HTERT RPE-1 (cell line): Measurements from ENCODE around the gene MLLT1.

ENCODE experiments used
- in situ Hi-C: fragments of 300-500 bp; cut with MboI; formaldehyde crosslinking; loops from 4 replicates; pipeline ENCODE4 v1.14.3; 2020; ENCODE audit warnings: low sequenced_read_pairs

Gene MLLT1

DNA sequence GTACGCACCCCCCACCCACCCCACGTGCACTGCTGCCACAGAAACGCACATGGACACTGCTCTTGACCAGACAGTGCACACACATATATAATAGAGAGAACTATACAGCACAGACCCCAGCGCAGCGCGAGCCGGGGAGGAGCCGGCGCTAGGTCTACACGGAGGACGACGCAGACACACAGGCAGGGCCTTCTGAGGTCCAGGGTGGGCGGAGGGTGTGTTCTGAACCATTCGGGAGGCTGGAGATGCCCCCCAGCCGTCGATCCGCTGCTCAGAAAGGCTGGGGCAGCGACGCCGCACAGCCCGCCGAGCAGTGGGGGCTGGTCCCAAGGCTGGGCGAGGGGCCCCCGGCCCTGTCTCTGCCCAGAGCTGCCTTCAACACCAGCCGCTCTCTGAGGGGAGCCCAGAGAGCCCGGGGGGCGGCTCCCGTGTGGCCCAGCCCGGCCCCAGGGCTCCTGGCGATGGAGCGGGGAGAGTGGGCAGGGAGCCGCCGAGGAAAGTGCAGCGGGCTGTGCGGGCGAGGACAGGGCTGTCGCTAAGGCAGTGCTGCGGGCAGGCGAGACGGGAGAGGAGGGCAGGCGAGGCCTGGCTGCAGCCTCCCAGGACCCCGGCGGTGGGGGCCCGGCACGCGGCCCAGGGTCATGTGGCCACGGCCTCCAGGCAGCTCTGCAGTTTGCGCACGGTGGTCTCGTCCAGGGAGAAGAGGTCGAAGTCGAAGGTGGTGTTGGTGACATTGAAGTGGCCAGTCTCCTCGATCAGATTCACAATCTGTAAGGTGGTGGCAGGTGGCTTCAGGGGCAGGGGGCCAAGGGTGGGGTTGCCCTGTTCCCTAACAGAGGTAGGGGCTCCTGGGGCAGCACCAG is 67.1 kb downstream of the MLLT1 start:
- in situ Hi-C loops = no loop called here

DNA sequence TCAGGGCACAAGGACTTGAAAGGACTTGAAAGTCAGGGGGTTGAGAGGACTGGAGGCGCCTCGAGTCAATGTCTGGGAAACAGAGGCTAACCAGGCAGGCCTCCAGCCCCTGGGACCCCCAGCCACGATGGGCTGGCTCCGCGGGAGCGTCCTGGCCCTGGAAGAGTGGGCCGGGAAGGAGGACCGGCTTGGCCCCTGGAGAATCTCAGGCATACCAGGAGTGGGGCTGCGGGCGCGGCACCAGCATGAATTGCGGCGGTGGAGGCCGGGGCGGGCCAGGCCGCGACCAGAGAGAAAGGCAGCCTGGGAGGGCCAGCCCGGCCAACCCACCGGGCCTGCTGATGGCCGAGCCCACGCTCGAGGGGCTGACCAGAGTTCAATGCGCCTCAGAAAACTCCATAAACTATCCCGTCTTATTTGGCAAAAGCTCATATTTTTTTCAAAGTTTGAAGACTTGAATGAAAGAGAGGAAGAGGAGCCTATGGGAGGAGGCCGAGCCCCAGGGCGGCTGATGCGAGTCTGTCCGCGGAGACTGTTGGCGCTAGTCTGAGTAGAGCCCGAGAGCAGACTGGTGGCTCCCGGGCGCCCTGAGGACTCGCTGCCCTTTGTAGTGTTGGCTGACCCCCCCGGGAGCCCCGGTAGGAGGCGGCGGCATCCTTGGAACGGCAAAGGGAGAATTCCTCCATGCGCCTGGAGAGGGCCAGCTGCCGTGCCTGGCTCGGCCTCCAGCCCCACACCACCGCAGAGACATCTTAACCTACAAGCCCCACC is 68.0 kb downstream of the MLLT1 start:
- in situ Hi-C loops = no loop called here

DNA sequence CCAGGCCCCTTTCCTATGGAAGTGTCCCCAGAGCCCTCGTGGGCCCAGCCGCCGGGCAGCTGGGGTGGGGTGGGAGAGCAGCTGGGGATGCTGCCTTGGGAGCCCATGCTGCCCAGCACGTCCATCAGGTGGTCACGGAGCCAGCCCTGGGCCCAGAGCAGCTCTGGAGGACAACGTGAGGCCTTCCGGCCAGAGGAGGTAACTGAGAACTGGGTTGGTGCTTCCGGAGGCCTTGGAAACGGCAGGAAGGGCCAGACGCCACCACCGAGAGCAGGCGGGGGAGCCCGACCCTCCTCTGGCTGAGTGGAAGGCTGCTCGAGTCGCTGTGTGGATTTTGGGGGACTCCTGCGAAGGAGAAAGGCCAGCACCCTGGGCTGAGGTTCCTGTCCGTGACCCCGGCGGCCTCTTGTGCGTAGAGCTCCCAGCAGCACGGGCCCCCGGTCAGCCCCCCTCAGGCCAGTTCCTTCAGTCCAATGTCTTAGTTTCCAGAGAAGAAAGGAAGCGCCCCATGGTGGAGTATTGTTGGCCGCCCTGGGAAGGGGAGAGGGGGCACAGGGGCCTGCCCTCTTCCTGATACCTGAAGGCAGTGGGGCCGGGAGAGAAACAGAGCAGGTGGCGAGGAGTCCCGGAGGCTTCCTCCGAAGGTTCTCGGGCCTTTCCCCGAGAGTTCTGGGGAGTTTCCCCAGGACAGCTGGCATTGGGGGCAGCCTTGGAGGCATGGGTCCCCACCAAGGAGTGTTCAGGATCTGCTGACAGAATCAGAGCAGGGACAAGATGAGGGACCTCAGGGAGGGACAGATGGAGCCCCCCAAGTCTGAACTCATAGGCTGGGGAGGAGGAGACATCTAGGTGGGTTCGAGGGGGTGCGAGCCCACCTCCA is 68.8 kb downstream of the MLLT1 start:
- in situ Hi-C loops = no loop called here

DNA sequence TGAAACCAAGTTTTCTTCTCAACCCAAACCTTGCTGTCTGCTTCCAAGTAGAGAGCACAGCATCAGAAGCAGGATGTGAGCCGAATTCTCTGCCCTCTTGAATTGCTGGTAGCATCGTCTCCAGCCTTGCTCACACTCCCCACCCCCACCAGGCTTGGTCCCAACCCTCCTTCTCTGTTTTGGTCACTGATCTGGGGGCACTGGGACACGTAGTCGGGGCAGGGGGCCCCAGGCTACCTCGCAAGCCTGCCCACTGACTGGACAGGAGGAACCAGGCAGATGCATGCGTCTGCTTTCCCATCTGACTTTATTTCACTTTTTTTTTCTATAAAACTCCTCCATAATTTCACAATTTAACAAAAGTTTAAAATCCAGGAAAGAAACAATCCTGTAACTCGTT is 69.7 kb downstream of the MLLT1 start:
- in situ Hi-C loops = no loop called here

DNA sequence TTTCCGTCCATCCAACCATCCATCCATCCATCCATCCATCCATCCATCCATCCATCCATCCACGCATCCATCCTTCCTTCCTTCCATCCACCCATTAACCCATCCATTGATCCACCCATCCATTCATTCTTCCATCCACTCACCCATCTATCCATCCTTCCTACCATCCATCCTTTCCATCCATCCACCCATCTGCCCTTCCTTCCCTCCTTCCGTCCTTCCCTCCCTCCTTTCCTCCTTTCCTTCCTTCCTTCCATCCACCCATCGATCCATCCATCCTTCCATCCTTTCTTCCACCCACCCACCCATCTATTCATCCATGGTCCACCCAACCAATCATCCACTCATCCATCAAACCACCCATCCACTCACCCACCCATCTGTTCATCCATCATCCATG is 70.1 kb downstream of the MLLT1 start:
- in situ Hi-C loops = no loop called here

DNA sequence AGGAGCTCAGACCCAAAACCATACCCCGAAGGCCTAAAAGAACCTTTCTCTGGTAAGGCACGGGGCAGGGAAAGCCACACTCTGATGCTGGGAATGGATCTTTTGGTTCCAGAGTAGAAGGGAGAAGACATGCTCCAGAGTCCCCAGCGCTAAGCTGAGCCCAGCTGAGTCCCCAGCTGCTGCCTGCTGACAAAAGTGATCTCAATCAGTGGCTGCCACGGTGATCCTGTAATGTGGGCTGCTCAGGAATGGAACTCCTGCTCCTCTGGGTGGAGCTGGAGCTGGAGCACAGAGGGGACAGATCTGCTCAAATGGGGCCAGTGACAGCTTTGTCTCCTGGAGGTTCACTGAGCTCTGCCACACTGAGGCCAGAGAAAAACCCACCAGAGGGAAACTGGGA is 70.5 kb downstream of the MLLT1 start:
- in situ Hi-C loops = no loop called here

DNA sequence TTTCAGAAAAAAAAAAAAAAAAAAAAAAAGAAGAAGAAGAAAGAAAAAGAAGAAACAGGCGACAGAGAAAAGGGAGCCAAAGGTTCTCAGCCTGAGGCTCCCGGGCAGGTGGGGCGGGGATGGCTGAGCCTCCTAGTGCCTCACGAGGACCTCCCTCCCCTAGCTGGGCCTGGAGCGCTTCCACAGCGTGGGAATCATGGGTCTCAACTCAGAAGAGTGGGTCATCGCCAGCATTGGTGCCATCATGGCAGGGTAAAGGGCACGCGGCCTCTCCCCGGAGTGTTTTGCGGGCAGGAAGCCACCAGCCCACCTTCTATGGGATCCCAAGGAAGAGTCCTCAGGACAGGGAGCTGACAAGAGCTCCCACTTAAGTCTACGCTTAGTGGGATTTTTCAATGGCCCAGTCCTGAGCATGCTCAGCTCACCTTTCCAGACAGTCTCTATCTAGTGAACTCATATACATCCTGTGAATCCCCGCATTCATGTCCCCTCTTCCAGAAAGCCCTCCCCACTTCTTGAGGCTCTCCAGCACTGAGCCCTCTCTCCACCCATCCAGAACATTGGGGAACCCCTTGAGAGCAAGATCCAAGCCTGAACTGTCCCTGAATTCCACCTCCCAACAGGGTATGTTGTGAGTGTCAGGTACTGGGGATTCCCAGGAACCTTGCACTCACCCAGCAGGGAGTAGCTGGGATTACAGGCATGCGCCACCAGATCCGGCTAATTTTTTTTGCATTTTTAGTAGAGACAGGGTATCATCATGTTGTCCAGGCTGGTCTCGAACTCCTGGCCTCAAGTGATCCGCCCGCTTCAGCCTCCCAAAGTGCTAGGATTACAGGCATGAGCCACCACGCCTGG is 74.7 kb downstream of the MLLT1 start:
- in situ Hi-C loops = no loop called here

DNA sequence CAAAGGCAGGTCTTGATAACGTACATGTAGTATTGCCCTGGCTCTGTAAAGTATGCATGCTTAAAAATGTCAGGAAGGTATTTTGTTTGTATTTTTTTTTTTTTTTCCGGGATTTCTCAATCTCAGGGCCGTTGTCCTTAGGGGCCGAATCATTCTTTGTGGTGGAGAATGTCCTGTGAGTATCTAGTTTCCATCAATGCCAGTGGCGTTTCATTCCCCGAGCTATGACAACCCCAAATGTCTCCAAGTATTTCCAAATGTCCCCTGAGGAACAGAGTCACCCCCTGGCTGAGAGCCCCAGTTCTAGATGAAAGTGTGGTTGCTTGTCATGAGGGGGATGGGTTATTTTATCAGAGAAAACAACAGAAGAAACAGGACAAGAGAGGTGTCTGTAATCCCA is 75.6 kb downstream of the MLLT1 start:
- in situ Hi-C loops = no loop called here

DNA sequence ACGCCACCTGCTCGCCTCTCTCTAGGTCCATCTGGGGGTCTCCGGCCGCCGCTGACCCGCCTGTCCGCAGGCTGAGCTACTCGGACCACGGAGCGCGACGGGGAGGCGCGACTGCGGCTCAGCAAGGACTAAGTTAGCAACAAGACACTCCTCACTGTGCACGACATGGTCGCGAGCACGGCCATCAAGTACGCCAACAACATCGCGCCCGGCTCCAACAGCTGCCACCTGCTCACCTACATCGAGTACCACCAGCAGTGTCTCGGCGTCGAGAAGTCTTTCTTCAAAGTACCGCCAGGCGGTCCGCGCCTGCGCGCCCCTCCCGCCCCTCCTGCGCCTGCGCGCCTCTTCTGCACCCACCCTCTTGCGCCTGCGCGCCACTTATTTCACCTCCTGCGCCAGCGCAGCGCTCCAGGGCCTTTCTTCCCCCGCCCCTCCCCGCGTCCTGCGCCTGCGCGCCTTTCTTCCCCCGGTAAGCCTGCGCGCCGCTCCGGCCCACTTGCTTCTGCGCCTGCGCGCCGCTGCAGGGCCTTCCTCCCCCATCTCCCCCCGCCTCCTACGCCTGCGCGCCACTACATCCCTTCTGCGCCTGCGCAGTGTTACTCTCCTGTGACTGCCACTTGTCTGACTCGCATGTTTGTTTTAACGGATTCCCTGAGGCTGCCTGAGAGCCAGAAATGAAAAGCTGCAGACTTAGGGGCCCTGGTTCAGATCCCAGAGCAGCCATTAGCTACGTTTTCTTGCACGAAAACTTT is 80.4 kb downstream of the MLLT1 start:
- in situ Hi-C loops = no loop called here

DNA sequence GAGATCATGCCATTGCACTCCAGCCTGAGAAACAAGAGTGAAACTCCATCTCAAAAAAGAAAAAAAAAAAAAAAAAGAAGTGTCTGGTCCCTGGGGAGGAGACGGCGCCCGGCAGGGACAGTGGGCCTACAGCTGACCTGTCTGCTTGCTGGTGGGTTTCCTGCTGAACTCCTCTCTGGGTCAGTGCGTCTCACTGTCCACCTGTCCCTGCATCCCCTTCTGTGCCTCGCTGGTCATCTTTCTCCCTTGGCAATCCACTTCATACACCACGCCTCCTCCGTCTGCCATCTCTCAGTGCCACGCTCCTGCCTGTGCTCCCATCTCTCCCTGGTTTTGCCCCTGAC is 80.9 kb downstream of the MLLT1 start:
- in situ Hi-C loops = no loop called here

DNA sequence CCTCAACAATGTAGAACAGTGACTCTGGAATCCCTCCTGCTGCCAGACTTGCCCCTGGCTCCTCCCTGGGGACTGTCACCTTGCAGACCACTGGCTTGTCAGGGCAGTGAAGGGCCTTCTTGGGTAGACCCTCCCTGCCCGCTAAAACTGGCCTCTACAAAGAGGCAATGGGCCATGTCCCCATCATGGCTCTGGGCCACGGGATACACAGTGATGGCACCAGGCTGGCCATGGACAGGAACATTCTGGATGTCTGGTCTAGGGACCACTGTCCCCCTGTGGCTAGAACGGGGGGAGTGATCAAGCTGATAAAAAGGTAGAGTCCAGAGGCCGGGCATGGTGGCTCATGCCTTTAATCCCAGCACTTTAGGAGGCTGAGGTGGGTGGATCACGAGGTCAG is 83.4 kb downstream of the MLLT1 start:
- in situ Hi-C loops = no loop called here

DNA sequence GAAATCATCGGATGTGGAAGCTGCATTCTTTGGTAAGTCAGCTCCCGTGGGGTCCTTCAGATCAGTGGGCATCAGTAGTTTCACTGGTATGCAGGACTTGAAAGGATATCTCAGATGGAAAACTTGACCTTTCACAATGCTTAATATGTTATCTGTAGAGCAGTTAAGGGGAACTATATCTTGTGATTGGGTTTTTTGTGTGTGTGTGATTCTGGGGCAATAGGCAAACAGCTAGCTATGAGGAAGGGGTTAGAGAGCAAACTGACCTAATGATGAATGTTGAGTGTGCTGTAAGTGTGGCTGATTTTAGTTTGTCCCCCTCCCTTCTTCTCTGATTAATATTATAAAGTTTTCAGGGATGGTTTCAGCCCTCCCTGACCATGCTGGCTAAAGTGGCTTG is 91.0 kb downstream of the MLLT1 start:
- in situ Hi-C loops = no loop called here

DNA sequence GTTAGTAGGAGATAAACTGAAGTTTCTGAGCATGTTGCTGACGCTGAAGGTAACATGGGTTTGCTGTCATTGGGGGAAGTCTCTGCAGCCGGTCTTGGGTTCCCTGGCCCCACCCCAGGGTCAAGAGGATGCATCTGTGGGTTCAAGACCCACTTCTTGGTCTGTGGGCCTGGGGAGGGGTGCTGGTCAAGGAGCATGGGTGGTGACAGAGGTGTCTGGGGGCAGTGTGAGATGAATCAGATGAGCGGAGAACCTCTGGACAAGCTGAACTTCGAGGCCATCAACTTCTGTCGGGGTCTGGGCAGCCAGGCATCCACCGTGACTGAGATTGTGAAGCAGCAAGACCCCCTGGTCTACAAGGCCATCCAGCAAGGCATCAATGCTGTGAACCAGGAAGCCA is 92.4 kb downstream of the MLLT1 start:
- in situ Hi-C loops = no loop called here

DNA sequence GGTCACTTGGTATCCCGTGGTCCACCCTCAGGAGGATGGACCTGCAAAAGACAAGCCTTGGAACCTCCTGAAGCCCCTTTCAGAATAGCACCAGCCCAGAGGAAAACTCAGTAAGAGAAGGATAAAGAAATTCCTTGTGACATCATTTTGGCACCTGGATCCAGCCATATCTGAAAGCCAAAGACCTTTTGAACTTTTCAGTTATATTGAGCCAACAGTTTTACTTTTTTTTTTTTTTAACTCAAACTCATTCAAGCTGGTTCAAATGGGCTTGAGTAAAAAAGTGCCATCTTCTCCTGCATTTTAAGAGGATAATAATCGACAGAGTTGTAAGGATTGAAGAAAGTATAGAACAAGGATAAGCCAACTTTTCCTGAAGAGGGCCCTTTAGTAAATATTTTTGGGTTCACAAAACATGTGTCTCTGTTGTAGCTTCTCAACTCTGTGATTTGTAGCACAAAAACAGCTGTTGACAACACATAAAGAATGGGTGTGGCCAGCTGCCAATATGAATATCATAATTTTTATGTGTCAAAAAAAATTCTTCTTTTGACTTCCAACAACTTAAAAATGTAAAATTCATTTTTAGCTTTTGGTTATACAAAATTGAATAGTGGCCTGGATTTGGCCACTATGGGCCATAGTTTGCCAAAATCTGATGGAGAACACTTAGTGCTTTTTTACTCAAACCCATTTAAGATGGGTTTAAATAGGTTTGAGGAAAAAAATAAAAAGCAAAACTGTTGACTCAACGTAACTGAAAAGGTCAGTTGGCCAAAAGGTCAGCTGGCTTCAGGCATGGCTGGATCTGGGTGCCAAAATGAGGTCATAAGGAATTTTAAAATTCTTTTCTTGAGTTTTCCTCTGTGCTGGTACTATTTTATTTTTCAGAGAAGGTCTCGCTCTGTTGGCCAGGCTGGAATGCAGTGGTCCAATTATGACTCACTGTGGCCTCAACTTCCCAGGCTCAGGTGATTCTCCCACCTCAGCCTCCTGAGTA is 93.6 kb downstream of the MLLT1 start:
- in situ Hi-C loops = no loop called here

DNA sequence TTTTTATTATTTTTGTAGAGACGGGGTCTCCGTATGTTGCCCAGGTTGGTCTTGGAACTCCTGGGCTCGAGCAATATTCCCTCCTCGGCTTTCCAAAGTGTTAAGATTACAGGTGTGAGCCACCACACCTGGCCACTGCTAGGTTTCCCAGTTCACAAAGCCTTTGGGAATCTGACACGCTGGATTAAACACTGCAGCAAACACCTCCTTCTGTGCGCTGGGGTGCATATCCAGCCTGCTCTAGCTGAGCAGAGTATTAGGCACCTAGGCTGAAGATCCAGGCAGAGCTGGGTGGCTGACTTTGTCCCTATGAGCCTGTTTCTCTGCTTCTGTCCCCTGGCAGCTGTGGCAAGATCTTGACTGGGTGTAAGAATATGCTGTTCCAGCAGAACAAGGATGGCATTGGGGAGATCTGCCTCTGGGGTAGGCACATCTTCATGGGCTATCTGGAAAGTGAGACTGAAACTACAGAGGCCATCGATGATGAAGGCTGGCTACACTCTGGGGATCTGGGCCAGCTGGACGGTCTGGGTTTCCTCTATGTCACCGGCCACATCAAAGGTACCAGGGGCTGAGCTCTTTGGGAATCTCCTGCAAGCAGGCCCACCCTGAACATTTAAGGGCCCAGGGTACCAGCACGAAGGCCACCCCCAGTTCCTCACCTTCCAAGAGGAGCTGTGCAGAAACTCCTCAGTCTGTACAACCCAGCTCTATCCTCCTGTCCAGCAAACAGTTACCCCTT is 94.5 kb downstream of the MLLT1 start:
- in situ Hi-C loops = no loop called here

DNA sequence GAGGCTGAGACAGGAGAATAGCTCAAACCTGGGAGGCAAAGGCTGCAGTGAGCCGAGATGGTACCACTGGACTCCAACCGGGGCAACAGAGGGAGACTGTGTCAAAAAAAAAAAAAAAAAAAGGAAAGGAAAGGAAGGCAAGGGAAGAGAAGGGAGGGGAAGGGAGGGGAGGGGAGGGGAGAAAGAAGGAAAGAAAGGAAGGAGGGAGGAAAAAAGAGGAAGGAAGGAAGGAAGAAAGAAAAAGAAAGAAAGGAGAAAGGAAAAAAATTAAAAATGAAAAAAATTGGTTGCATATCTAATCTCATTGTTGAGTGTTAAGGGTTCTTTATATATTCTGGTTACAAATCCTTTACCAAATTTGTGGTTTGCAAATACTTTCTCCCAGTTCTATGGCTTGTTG is 98.7 kb downstream of the MLLT1 start:
- in situ Hi-C loops = no loop called here

DNA sequence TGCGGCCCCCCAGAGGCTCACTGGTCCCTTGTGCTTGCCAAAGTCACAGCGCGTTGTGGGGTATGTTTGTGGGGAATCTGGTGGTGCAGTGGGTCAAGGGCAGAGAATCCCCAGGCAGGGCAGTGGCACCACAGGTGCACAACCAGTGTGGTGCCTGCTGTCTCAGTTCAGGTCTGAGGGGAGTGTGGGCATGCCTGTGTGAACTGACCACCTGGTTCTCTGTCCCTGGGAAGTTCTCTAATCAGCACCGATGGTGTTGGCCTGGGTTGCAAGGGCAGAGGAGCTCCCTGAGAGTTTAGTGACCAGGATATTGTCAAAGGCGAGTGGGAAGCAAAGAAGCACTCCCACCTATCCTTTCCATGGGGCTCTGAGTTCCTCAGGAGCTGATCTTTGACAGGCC is 106.6 kb downstream of the MLLT1 start:
- in situ Hi-C loops = no loop called here
